Retinal pigment epithelial cell (primary cell): Measurements from ENCODE around the gene FBL.

Source experiments
- DNase-seq: peaks from one replicate; pipeline ENCODE4 v3.0.0-alpha.2; 2010; ENCODE audit warnings: low read depth
- H3K4me3 ChIP-seq: 2 replicates; pipeline ENCODE4 v1.5.1; 2011; ENCODE audit warnings: mild to moderate bottlenecking, low read length, control low read depth, moderate library complexity
- CTCF ChIP-seq: conservative IDR thresholded peaks from 2 replicates; pipeline ENCODE4 v1.5.1; 2011; ENCODE audit warnings: low read depth, low read length, control low read depth, inconsistent platforms

The FBL gene

DNA sequence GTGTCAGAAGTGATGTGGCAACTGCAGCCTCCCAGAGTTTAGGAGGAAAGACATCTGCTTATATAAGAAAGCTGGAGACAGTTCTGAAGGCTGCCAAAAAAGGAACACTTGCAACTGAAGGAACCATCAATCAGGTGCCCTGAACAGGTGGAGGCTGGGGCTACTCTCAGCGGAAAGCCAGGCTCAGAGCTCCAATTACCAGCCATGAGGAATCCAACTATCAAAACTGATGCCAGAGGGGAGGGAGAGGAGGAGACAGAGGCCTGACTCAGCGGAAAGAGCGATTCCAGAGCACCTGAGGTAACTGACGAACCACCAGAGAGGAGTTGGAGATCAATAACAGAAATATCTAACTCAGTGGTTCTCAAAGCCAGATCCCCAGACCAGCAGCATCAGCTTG lies 43.2 kb downstream of the FBL start:
- no peak for TF ChIP-seq CTCF
- no peak for DNase-seq
- H3K4me3 ChIP-seq: no peak overlapping the region

GRCh38 chr19:39797083-39797482 lies 49.1 kb downstream of the FBL start:
- TF ChIP-seq CTCF: no peak
- no peak overlapping the region for H3K4me3 ChIP-seq
- no peak for DNase-seq

GRCh38 chr19:39796000-39796498 lies 50.1 kb downstream of the FBL start:
- H3K4me3 ChIP-seq: no peak overlapping the region
- no peak for TF ChIP-seq CTCF
- no peak for DNase-seq

- TF ChIP-seq CTCF: no peak
- DNase-seq: no peak
- no peak overlapping the region for H3K4me3 ChIP-seq
Measured at GRCh38 chr19:39795001-39795400, 51.2 kb downstream of the FBL start.

DNA sequence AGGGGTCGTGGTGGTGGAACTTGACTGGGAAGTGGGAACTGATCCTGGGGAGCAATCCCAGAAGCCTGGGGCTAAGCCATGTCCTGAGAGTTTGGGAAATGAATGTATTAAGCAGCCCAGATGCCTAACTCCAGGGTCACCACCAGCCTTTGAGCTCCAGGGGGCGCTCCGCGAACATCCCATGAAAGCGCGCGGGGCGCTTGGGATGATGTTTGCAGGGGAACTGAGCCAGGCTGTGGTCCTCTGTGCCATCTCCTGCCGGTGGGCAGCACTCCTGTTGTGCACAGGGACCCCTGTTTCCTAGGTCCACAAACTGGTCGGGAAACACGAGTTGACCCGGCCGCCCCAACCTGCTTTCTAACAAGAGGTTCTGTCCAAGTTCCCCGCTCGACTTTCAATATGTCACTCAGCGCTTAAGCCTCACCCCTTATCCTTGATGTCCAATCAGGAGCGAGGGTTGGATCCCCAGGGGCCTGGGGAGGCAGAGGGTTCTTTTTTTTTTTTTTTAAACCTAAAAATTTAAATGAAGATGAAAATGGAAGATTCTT lies 53.1 kb downstream of the FBL start:
- DNase-seq: peak; percentile 17
- peak; percentile 95 for TF ChIP-seq CTCF
- peak overlapping the region; percentile 42 for H3K4me3 ChIP-seq

DNA sequence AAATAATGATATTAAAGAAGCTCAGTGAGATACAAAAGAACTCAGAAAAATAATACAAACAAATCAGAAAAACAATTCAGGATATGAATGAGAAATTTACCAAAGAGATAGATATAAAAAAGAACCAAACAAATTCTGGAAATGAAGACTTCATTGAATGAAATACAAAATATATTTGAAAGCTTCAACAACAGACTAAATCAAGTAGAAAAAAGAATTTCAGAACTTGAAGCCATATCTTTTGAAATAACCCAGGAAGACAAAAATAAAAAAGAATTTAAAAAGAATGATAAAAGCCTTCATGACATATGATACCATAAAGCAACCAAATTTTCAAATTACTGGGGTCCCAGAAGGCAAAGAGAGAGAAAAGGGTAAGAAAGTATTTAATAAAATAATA lies 57.9 kb downstream of the FBL start:
- no peak for TF ChIP-seq CTCF

More for the DNA sequence above, 57.9 kb downstream of the FBL start:
- H3K4me3 ChIP-seq: no peak overlapping the region
- DNase-seq: no peak
